SHP77 treated with DMSO at 0.1 percent for 48 hours (cell line): ENCODE data around the gene SAMSN1.
"Not testable (repeated sequence)": the region's sequence is repeated elsewhere in the genome, so short reads cannot be mapped to it uniquely, and the experiment has no call there.

Experiments used
- DNase-seq: peaks from one replicate; lab custom pipeline; 2025; lab: John Stamatoyannopoulos, UW

Gene SAMSN1

DNA sequence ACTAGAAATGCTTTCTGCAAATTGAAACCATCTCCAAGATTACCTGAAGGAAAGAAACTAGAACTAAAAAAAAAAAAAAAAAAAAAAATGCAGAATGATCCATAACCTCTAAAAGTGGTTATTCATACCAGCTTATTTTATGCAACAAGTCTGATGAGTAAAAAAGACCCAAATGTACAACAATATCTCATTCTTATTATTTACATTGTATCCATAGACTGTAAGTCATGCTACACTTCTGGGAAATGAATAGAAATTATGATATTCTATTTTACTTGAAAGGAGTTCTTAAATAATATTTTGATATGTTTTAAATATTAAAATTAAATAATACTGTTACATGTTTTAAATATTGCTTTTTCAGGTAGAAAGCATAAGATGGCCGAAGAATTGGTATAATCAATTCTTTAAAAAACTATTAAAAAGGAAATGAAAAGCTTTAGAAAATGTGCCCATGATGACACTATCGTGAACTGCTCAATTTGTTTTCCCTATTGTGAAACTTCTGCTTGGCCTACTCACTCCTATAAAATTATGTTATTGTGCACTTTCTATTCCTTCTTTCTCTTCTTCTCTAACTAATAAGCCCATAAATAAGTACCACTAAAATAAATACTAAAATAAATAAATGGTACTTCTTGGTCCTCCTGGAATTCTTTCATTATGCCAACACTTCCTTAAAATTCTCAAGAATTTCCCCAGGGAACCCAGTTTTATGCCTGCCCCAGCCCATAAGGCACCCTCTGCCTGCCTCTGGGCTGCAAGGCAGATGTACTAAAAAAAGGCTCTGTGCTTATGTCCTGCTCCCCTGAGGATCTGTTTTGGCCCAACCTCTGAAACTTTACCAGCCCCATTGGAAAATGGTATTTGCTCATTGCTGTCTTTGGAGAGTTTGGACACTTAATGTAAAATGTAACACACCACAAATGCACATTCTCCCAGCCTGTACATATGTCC is 18.1 kb downstream of the SAMSN1 start:
- DNase-seq: no peak

GRCh38 chr21:14526836-14527695 is 19.0 kb downstream of the SAMSN1 start:
- DNase-seq: no peak

GRCh38 chr21:14526199-14526598 is 19.9 kb downstream of the SAMSN1 start:
- DNase-seq: no peak

DNA sequence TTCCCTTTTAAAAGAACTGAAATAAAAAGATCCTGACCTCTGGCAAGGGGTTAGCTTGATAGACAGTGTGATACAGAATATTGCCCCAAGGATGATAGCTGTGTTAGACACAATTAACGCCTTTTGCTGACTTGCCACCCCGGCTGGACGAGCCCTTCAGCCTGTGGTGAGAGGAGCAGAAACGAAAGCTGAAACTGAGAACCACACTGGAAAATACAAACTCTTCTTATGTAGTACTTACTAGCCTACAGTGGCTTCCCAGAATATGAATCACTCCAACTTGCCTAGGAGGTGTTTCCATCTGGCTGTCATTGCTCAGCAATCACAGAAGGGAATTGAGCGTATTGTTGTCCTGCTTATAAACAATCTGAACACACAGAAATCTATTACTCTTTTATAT is 22.9 kb downstream of the SAMSN1 start:
- no peak for DNase-seq

GRCh38 chr21:14522736-14523135 is 23.4 kb downstream of the SAMSN1 start:
- DNase-seq: no peak

- DNase-seq: no peak
These were observed 25.6 kb downstream of the SAMSN1 start for GRCh38 chr21:14520535-14520934.

- no peak for DNase-seq
These were observed 27.1 kb downstream of the SAMSN1 start for GRCh38 chr21:14519000-14519399.

DNA sequence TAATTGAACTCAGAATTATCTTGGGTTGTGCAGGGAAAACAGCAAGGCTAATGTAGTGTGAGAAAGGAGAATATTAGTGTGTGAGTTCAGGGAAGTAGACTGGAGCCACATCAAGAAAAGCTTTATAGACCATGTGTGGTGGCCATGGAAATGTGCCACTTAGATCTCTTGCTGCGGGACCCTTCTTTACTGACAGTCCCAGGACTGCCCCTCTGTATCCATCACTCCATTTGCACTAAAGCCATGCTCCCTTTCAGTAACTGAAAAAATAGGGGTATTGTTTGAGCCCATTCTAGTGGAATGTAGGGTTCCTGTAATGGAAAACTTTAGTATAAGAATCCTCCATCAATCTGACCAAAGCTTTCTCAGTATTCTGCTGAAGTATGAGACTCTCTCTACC is 32.3 kb downstream of the SAMSN1 start:
- DNase-seq: no peak

- DNase-seq: not testable (repeated sequence)
These were observed 39.2 kb downstream of the SAMSN1 start for GRCh38 chr21:14506859-14507457.

DNA sequence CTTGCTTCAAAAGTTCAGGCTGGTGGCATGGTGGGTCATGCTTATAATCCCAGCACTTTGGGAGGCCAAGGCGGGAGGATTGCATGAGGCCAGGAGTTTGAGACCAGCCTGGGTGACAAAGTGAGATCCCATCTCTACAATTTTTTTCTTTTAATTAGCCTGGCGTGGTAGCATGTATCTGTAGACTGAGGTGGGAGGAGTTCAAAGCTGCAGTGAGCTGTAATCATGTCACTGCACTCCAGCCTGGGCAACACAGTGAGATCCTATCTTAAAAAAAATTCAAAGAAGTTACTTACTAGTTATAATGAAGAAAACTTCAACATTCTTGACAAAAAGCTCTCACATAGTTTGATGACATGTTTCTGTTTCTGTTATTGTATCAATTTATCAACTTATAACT is 45.2 kb downstream of the SAMSN1 start:
- no peak for DNase-seq

DNA sequence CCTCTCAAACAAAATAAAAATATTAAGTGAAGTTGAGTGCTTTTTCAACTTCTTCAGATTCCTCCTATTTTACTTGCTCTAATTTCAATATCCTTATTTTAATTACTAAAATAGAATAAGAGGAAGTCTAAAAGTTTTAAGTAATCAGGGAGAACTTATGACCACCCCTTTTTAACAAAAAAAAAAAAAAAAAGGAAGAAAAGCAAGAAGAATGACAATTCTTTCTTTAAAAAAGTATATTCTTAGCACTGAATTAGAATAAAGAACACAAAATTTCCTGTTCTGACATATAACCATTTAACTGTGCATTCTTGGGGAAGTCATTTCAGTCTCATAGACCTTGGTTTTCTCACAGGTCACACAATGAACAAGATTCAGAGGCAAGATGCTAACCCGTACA is 46.8 kb downstream of the SAMSN1 start:
- DNase-seq: no peak

- DNase-seq: no peak
These were observed 48.3 kb downstream of the SAMSN1 start for GRCh38 chr21:14497825-14498224.

DNA sequence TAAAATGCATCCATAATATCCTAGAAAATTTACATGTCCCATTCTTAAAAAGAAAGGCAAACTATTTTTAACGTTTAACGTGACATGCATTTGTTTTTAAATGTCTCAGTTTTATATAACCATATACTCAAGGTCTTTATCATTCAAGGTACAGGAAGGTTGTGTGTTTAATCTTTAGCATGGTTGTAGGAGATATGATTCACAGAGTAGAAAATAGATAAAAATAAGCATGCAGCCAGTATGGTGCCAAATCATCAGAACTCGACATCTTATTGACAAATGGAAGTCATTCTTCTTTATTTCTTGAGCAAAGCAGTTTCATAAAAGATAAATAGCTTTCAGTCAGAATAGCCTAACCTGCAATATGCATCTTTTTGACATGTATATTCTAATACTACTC is 51.0 kb downstream of the SAMSN1 start:
- DNase-seq: no peak

GRCh38 chr21:14494181-14494580 is 51.9 kb downstream of the SAMSN1 start:
- DNase-seq: not testable (repeated sequence)

- no peak for DNase-seq
These were observed 52.4 kb downstream of the SAMSN1 start for GRCh38 chr21:14493731-14494130.

DNA sequence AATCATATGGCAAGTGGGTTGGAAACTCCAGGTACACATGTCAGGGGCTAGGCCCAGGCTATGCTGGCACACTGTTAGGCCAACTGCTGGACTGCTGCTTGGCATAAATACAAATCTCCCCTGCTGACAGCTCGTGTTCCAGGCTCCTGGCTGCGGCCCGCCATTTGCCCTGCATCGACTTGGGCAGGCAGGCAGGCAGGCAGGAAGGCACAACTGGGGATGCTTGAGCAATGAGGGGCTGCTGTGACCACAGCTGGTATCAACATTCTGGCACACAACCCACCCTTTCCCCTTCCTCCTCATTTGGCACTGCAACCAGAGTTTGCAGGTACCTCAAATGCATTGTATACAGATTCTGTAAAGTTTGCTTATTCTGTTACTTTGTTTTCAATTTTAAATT is 53.2 kb downstream of the SAMSN1 start:
- no peak for DNase-seq

DNA sequence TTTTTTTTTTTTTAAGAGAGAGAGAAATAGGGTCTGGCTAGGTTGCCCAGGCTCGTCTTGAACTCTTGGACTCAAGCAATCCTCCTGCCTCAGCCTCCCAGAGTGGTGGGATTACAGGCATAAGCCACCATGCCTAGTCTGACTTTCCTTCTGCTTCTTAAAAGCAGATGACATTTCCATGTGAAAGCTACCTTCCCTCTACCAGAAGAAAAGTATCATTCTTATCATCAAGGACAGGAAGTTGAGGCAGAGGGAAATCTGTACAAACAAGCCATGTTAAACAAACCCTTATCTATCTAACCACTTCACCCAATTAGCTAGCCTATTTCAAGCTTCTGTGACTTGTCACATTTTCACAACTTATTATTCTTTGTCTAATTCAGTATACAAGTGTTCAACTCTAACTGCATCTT is 54.8 kb downstream of the SAMSN1 start:
- no peak for DNase-seq

DNA sequence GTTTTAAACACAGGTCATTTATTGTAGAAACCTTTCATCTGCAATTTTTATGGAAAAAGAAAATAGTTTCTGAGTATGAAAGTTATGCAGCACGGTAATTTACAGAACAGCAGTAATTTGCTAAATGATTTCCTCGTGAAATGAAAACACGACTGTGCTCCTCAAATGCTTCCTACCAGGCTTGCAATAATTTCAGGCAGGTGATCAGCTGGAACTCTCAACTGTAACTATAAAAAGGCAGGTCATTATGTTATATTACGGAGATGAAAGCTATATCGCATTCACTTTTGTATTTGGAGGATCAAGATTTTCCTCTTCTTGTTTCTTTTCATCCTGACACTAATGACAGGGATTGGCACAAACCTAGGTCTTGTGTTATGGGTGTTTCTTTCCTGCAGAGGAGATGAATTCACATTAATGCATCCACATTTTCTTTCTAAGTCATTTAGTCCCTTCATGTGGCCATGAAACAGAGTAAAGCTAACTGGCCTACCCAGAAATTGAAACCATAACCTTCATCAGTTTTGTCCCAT is 57.4 kb downstream of the SAMSN1 start:
- DNase-seq: no peak

GRCh38 chr21:14487490-14488432 is 58.4 kb downstream of the SAMSN1 start:
- DNase-seq: no peak

DNA sequence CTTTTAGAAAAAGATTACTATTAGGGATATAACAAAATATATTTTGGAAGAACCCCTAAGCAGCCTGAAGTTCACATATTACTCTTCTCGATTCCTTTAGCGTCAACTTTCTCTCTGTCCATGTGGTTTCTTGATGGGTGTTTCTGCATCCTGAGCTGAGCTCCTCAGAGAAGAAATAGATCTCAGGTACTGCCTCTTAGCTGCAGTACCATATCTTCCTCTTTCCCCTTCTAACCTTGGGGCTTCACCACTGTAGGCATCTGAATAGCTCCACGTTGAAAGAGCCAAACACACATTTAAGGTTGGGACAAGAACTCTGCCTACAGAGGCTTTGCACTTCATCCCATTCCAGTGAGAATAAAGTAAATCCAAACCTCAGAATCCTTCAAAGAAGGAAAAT is 59.2 kb downstream of the SAMSN1 start:
- no peak for DNase-seq
